ENCODE data around the gene NXPH4.

NXPH4 gene

DNA sequence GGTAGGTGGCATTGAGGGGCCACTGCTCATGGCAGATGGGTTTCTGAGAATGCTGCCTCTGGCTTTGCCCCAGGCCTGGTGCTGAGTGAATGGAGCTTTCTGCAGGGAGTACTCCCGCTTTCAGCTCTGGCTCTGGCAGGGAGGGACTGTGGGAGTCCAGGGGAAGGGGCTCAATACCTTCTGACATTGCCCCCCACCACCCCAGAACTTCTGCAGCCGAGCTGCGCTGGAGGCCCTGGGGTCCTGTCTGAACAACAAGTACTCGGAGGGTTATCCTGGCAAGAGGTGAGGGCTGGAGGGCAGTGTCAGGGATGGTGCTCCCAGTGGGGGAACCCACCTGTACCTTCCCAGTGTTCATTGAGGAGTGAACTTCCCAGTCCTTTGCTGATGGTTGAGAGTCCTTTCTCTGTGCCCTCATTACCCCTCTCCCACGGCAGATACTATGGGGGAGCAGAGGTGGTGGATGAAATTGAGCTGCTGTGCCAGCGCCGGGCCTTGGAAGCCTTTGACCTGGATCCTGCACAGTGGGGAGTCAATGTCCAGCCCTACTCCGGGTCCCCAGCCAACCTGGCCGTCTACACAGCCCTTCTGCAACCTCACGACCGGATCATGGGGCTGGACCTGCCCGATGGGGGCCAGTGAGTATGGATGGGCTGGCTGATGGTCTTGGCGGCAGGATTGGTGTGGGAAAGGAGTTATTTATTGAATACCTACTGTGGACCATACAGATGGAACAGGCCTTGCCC, 14.9 kb downstream of the NXPH4 start:
- H3K9ac ChIP-seq (ENCODE audit: low read depth, low read length): no peak overlapping the region
- H3K4me3 ChIP-seq (ENCODE audit: low read depth, low read length): no peak overlapping the region
- peaks cover 12% of the 10 kb centered on the region for H3K4me1 ChIP-seq (ENCODE audit: control insufficient read depth, insufficient read depth, low read length)
- peaks cover 48% of the 10 kb centered on the region for H3K27me3 ChIP-seq (ENCODE audit: control insufficient read depth, insufficient read depth, low read length)
- H3K9me3 ChIP-seq (ENCODE audit: control insufficient read depth, insufficient read depth, low read length): no peaks in the 10 kb centered on the region
- peaks cover 32% of the 10 kb centered on the region for H3K36me3 ChIP-seq (ENCODE audit: control insufficient read depth, insufficient read depth, low read length)

DNA sequence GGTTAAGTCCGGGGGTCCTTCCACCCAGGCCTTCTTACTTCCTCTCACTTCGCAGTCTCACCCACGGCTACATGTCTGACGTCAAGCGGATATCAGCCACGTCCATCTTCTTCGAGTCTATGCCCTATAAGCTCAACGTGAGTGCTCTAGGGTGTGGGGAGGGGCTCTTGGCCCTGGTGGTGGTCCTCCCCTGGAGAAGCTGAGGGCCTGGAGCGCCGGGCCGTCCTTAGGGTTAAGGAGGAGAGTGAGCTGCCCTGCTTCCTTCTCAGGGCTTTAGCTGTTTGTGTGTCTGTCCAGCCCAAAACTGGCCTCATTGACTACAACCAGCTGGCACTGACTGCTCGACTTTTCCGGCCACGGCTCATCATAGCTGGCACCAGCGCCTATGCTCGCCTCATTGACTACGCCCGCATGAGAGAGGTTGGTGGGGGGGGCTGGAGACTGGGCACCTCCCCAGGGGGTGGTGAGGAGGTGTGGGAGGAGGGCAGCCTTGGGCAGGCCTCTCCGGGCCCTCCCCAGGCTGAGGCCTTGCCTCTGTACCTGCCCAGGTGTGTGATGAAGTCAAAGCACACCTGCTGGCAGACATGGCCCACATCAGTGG, 15.7 kb downstream of the NXPH4 start:
- H3K4me1 ChIP-seq (ENCODE audit: control insufficient read depth, insufficient read depth, low read length): peaks cover 9% of the 10 kb centered on the region
- H3K4me3 ChIP-seq (ENCODE audit: low read depth, low read length): no peak overlapping the region
- no peaks in the 10 kb centered on the region for H3K9me3 ChIP-seq (ENCODE audit: control insufficient read depth, insufficient read depth, low read length)
- H3K27me3 ChIP-seq (ENCODE audit: control insufficient read depth, insufficient read depth, low read length): peaks cover 52% of the 10 kb centered on the region
- H3K9ac ChIP-seq (ENCODE audit: low read depth, low read length): no peak overlapping the region
- peaks cover 32% of the 10 kb centered on the region for H3K36me3 ChIP-seq (ENCODE audit: control insufficient read depth, insufficient read depth, low read length)

DNA sequence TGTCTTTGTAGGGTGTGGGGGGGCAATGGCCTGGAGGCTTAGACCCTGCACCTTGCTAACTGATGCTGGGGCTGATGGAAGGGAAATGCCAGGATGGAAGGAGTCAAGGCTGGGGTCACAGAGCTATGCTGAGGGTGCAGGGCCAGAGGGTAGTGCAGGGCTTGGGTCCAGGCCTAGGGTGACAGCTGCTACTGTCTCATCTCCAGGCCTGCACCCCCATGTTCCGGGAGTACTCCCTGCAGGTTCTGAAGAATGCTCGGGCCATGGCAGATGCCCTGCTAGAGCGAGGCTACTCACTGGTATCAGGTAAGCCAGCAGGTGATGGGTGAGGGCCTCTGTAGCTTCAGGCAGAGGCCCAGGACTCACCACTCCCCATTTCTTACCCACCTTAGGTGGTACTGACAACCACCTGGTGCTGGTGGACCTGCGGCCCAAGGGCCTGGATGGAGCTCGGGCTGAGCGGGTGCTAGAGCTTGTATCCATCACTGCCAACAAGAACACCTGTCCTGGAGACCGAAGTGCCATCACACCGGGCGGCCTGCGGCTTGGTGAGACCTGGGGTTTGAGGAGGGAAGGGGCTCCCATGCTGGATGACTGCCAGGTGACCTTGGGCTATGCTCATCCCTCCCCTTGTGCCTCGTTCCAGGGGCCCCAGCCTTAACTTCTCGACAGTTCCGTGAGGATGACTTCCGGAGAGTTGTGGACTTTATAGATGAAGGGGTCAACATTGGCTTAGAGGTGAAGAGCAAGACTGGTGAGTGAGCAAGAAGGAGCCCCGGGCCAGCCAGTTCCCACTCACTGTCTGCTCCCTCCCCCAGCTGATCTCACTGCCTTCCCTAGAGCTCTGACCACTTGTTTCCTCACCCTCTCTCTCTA, 17.0 kb downstream of the NXPH4 start:
- Histone ChIP-seq H3K36me3 (ENCODE audit: control insufficient read depth, insufficient read depth, low read length) (peaks cover 32% of the 10 kb centered on the region), H3K9ac (ENCODE audit: low read depth, low read length) (no peak overlapping the region), H3K4me3 (ENCODE audit: low read depth, low read length) (no peak overlapping the region), H3K9me3 (ENCODE audit: control insufficient read depth, insufficient read depth, low read length) (no peaks in the 10 kb centered on the region), H3K4me1 (ENCODE audit: control insufficient read depth, insufficient read depth, low read length) (peaks cover 8% of the 10 kb centered on the region), H3K27me3 (ENCODE audit: control insufficient read depth, insufficient read depth, low read length) (peaks cover 53% of the 10 kb centered on the region)

DNA sequence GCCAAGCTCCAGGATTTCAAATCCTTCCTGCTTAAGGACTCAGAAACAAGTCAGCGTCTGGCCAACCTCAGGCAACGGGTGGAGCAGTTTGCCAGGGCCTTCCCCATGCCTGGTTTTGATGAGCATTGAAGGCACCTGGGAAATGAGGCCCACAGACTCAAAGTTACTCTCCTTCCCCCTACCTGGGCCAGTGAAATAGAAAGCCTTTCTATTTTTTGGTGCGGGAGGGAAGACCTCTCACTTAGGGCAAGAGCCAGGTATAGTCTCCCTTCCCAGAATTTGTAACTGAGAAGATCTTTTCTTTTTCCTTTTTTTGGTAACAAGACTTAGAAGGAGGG, 17.6 kb downstream of the NXPH4 start:
- no peak overlapping the region for H3K9ac ChIP-seq (ENCODE audit: low read depth, low read length)
- no peaks in the 10 kb centered on the region for H3K9me3 ChIP-seq (ENCODE audit: control insufficient read depth, insufficient read depth, low read length)
- H3K36me3 ChIP-seq (ENCODE audit: control insufficient read depth, insufficient read depth, low read length): peaks cover 32% of the 10 kb centered on the region
- peaks cover 51% of the 10 kb centered on the region for H3K27me3 ChIP-seq (ENCODE audit: control insufficient read depth, insufficient read depth, low read length)
- H3K4me3 ChIP-seq (ENCODE audit: low read depth, low read length): no peak overlapping the region
- H3K4me1 ChIP-seq (ENCODE audit: control insufficient read depth, insufficient read depth, low read length): peaks cover 8% of the 10 kb centered on the region

DNA sequence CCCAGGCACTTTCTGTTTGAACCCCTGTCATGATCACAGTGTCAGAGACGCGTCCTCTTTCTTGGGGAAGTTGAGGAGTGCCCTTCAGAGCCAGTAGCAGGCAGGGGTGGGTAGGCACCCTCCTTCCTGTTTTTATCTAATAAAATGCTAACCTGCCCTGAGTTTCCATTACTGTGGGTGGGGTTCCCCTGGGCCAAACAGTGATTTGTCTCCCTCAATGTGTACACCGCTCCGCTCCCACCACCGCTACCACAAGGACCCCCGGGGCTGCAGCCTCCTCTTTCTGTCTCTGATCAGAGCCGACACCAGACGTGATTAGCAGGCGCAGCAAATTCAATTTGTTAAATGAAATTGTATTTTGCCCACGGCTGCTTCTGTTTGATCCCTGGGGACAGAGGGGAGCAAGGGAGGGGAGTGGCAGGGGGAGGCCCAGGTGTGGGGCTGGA, 18.0 kb downstream of the NXPH4 start:
- H3K36me3 ChIP-seq (ENCODE audit: control insufficient read depth, insufficient read depth, low read length): peaks cover 32% of the 10 kb centered on the region
- peaks cover 54% of the 10 kb centered on the region for H3K27me3 ChIP-seq (ENCODE audit: control insufficient read depth, insufficient read depth, low read length)
- no peaks in the 10 kb centered on the region for H3K9me3 ChIP-seq (ENCODE audit: control insufficient read depth, insufficient read depth, low read length)
- peaks cover 8% of the 10 kb centered on the region for H3K4me1 ChIP-seq (ENCODE audit: control insufficient read depth, insufficient read depth, low read length)
- H3K9ac ChIP-seq (ENCODE audit: low read depth, low read length): no peak overlapping the region
- H3K4me3 ChIP-seq (ENCODE audit: low read depth, low read length): no peak overlapping the region

DNA sequence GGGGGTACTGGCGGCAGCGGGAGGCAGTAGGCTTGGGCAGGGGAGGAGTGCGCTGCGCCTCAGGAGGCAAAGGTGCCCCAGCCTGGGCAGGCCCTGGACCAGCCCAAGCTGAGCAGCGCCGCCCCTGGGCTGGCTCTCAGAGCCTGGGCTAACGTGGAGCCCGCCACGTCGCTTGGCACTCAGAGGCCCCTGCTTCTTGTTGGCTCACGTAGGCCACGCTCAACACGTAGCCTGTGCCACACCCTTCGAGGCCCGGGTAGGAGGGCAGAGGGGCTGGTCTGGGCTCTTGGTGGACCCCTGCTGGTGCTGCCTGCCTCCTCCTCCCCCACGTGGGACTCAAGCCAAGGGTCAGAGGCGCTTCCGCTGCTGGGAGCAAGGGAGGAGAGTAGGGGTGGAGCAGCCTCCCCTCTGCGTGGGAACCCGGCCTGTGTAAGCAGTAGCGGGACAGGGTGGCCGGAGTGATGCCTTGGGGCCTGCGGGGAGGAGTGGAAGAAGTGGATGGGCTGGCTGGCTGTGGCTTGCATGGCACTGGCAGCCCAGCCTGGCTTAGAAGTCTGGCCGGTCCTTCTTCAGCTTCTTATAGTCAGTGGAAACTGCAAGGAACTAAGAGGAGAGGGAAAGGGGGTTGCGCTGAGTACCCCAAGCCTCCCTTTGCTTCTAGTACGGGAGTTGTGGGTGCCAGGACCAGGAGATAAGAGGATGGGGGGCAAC, 18.6 kb downstream of the NXPH4 start:
- no peaks in the 10 kb centered on the region for H3K9me3 ChIP-seq (ENCODE audit: control insufficient read depth, insufficient read depth, low read length)
- peaks cover 60% of the 10 kb centered on the region for H3K27me3 ChIP-seq (ENCODE audit: control insufficient read depth, insufficient read depth, low read length)
- peak overlapping the region; percentile 5 for H3K4me3 ChIP-seq (ENCODE audit: low read depth, low read length)
- H3K36me3 ChIP-seq (ENCODE audit: control insufficient read depth, insufficient read depth, low read length): peaks cover 32% of the 10 kb centered on the region
- H3K9ac ChIP-seq (ENCODE audit: low read depth, low read length): no peak overlapping the region
- peaks cover 10% of the 10 kb centered on the region for H3K4me1 ChIP-seq (ENCODE audit: control insufficient read depth, insufficient read depth, low read length)

DNA sequence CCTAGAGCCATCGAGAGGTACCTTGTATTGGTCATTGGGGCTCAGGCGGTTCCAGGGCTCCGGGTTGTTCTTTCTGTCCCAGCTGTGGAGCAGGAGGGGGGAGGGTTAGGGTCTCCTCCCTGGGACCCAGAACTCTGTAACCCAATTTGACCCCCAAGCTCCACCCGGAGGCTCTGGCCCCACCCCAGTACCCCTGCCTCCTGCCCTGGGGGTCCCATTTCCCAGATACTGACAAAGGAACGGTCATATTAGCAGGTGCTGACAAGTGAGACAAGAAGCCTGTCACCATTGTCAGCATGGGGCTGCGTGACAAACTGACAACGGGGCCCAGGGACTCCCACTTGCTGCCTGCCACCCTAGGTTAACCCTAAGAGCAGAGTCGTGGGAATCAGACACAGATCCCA, 19.1 kb downstream of the NXPH4 start:
- Histone ChIP-seq H3K9ac (ENCODE audit: low read depth, low read length) (no peak overlapping the region), H3K4me1 (ENCODE audit: control insufficient read depth, insufficient read depth, low read length) (peaks cover 9% of the 10 kb centered on the region), H3K9me3 (ENCODE audit: control insufficient read depth, insufficient read depth, low read length) (no peaks in the 10 kb centered on the region), H3K36me3 (ENCODE audit: control insufficient read depth, insufficient read depth, low read length) (peaks cover 32% of the 10 kb centered on the region), H3K4me3 (ENCODE audit: low read depth, low read length) (peak overlapping the region; percentile 71), H3K27me3 (ENCODE audit: control insufficient read depth, insufficient read depth, low read length) (peaks cover 66% of the 10 kb centered on the region)

DNA sequence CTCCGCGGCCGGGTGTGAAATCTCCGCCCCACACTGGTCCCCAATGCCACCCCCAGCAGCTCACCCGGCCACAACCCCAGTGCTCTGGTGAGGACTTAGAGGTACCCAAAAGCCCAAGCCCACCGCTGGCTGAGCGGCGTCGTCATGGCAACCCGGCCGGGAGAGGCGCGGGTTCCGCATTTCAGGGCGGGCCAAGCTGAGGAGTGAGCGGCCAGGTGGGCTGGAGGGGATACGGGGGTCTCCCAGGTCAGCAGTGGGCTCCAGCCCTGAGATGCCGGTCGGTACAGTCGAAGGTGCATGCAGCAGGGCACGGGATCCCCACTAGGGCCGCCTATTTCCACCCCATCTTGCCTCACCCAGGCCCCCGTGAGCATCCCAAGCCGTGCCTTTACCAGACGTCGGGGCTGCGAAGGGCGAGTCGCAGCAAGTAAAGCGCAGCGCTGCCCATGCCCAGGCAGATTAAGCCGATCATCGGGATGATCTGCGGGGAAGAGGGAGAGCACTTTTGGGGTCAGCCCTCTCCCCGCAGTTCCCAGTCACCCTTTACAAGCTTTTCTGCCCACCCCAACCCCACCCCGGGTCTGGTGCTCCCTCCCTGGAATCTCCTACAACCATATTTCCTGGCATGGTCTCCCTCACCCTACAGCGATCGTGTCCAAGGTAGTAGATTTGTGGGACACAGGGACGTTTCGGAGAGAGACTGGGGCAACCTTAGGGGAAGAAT, 19.8 kb downstream of the NXPH4 start:
- H3K36me3 ChIP-seq (ENCODE audit: control insufficient read depth, insufficient read depth, low read length): peaks cover 32% of the 10 kb centered on the region
- H3K9me3 ChIP-seq (ENCODE audit: control insufficient read depth, insufficient read depth, low read length): no peaks in the 10 kb centered on the region
- peaks cover 72% of the 10 kb centered on the region for H3K27me3 ChIP-seq (ENCODE audit: control insufficient read depth, insufficient read depth, low read length)
- no peak overlapping the region for H3K9ac ChIP-seq (ENCODE audit: low read depth, low read length)
- H3K4me1 ChIP-seq (ENCODE audit: control insufficient read depth, insufficient read depth, low read length): peaks cover 12% of the 10 kb centered on the region
- H3K4me3 ChIP-seq (ENCODE audit: low read depth, low read length): peak overlapping the region; percentile 71

DNA sequence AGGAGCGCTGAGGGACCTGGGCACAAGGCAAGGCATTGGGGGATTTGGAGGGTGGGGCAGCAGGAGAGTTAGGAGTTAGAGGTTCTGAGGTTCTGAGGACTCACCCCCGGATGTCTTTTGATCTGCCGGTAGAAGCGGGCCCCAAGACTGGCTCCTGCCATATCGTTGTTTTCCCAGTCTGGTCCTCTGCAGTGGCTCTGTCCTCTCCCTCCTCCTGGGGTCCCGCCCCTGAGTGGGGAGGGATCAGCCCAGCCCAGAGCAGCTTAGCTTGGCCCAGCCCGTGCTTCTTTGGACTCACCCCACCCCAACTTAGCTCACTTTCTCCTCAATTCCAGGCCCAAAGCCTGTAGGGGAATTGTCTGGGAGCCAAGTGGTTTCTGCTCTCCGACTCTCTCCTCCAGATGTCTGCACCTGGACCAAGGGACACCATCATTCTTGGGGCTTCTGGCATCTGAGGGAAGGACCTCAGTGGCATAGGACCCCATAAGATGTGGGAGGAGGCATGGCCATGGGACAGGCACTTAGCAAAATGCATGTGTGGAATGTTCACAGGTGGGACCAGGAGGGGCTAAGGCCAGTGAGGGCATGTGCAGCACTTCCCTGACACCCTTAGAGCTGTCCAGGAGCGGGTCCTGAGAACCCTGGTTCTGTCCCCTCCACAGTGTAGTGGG, 20.5 kb downstream of the NXPH4 start:
- H3K9ac ChIP-seq (ENCODE audit: low read depth, low read length): no peak overlapping the region
- H3K4me3 ChIP-seq (ENCODE audit: low read depth, low read length): peak overlapping the region; percentile 71
- H3K27me3 ChIP-seq (ENCODE audit: control insufficient read depth, insufficient read depth, low read length): peaks cover 79% of the 10 kb centered on the region
- peaks cover 12% of the 10 kb centered on the region for H3K4me1 ChIP-seq (ENCODE audit: control insufficient read depth, insufficient read depth, low read length)
- H3K36me3 ChIP-seq (ENCODE audit: control insufficient read depth, insufficient read depth, low read length): peaks cover 25% of the 10 kb centered on the region
- H3K9me3 ChIP-seq (ENCODE audit: control insufficient read depth, insufficient read depth, low read length): no peaks in the 10 kb centered on the region

DNA sequence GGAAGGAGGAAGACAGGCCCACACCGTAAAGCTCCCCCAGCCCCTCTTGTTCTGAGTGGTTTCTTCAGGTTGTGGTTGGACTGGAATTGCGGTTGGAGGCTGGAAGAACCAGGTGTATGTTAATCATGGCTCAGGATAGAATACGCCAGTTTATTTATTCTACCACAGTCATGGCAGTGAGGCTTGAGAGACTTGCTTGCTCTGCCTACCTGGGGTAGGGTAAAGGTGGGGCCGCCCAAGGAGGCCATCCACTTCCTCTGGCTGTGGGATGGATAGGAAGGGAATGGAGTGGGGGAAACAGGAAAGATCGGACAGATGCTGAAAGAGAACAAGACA, 21.0 kb downstream of the NXPH4 start:
- Histone ChIP-seq H3K9me3 (ENCODE audit: control insufficient read depth, insufficient read depth, low read length) (no peaks in the 10 kb centered on the region), H3K27me3 (ENCODE audit: control insufficient read depth, insufficient read depth, low read length) (peaks cover 84% of the 10 kb centered on the region), H3K4me1 (ENCODE audit: control insufficient read depth, insufficient read depth, low read length) (peaks cover 12% of the 10 kb centered on the region), H3K9ac (ENCODE audit: low read depth, low read length) (no peak overlapping the region), H3K4me3 (ENCODE audit: low read depth, low read length) (peak overlapping the region; percentile 71), H3K36me3 (ENCODE audit: control insufficient read depth, insufficient read depth, low read length) (peaks cover 20% of the 10 kb centered on the region)
